ENCODE data around the gene FRMD4B.

The FRMD4B gene

DNA sequence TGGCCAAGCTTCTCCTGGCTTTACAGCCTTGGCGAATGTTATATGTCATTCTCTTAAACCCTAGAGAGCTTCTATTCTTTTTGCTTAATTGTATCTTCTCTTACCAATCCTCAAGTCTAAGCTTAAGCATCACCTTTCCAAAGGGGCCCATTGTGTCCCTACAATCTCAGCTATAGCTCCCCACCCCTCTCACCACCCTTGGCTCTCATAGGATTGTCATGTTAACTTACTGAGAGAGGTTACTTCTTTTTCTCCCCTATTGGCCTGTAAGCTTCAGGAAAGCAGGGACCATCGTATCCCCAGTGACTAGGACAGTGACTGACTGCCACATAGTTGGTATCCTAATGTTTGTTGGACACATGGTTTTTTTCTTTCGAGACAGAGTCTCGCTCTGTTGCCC, 220.1 kb downstream of the FRMD4B start:
- no peak for DNase-seq

GRCh38 chr3:69164296-69164695, 221.6 kb downstream of the FRMD4B start:
- no peak for DNase-seq

DNA sequence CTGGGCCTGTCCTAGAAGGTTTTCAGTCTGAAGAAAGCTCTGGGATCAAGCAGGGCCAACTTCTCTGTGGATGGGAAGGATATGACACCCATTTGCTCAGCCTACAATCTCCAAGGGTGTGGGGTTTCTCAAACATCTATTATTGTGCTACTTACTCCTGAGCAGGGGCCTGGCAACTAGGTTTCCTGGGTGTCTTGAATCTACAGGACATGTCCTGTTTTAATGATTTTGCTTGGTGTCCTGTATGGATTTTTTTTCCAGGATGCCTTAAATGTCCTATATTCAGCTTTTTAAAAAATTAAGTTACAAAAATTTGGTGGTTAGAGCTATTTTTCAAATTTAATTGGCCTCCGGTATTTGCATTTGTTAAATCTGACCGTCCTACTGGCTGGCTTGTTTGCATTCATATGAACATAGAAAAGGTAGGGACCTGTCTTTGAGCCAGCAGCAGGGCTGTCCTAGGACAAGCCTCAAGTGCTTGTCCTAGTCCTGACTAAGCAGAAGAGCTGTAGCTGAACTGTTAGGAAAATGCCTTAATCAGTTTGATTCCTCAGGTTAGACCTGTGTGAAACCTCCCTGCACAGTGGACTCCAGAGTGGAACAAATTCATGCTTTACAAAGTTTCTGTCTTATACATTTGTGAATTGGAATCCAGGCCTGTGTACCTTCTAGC, 223.4 kb downstream of the FRMD4B start:
- no peak for DNase-seq

GRCh38 chr3:69161587-69162307, 224.1 kb downstream of the FRMD4B start:
- no peak for DNase-seq

GRCh38 chr3:69160525-69160924, 225.4 kb downstream of the FRMD4B start:
- DNase-seq: no peak

- no peak for DNase-seq
Observed at GRCh38 chr3:69160107-69160506, 225.8 kb downstream of the FRMD4B start.

- DNase-seq: no peak
Observed at GRCh38 chr3:69149586-69149985, 236.3 kb downstream of the FRMD4B start.

- no peak for DNase-seq
Observed at GRCh38 chr3:69145688-69146087, 240.2 kb downstream of the FRMD4B start.

GRCh38 chr3:69144631-69145245, 241.2 kb downstream of the FRMD4B start:
- no peak for DNase-seq

DNA sequence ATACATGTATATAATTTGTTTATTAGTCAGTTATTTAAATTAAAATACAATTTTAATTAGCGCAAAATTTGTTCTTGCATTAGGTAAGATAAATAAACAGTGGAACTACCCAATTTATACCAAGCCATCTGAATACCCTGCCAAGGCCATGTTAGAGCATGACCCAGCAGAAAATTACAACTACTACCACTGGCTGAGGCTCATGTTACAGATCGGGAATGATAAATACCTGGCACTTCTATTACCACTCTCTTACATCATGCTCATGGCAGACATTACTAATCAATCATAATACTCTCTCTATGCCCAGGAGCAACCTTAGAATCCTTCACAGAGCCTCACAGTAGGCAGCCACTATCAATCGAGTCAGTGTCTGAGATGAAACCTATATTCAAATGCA, 242.3 kb downstream of the FRMD4B start:
- DNase-seq: no peak

DNA sequence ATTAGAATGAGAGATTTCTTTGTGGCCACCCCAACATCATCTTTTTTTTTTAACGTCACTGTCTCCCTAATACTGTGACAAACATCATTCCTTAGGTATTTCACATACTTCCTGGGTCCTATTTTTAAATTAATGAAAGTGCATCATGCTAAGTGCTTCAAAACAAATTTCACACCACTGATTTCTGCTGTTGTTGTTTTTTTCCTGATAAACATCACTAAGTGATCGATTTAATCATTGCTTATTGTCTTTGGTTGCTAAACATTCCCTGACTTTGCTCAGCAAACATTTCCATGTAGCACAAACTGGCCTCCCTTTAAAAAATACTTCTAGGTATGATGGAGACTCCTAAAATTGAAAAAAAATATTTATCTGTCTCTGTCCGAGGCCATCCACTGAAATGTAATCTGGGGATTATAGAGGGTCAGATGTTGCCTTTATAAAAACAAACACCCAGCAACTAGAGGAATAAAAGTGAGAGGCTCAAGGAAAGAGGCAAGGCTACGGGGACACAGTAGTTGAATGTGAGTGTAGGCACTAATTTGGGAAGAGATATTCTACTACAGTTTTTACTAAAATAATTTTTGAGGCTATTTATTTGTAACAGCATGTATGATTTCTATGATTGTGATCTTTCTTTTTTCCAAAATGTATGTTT, 243.0 kb downstream of the FRMD4B start:
- DNase-seq: no peak

GRCh38 chr3:69142090-69142489, 243.8 kb downstream of the FRMD4B start:
- no peak for DNase-seq

GRCh38 chr3:69141313-69141712, 244.6 kb downstream of the FRMD4B start:
- DNase-seq: no peak

- no peak for DNase-seq
Observed at GRCh38 chr3:69137412-69137811, 248.5 kb downstream of the FRMD4B start.

- DNase-seq: no peak
Observed at GRCh38 chr3:69137005-69137404, 248.9 kb downstream of the FRMD4B start.

DNA sequence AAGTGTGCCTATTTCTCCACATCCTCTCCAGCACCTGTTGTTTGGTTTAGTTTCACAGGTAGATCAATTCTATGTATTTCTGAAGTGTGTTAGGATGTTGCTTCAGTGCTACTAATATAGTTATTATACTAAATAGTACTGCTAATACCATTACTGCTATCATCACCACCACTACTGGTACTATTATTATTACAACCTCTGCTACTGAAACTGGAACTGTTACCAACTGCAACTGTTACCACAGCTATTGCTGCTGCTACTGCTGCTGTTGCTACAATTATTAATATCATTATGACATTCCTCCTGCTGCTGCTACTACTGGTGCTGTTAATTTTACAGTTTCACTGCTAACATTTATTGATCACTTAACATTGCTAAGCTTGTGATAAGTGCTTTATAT, 255.2 kb downstream of the FRMD4B start:
- DNase-seq: no peak

GRCh38 chr3:69129531-69129930, 256.4 kb downstream of the FRMD4B start:
- no peak for DNase-seq

- no peak for DNase-seq
Observed at GRCh38 chr3:69128509-69128908, 257.4 kb downstream of the FRMD4B start.

GRCh38 chr3:69126999-69127398, 258.9 kb downstream of the FRMD4B start:
- DNase-seq: no peak

DNA sequence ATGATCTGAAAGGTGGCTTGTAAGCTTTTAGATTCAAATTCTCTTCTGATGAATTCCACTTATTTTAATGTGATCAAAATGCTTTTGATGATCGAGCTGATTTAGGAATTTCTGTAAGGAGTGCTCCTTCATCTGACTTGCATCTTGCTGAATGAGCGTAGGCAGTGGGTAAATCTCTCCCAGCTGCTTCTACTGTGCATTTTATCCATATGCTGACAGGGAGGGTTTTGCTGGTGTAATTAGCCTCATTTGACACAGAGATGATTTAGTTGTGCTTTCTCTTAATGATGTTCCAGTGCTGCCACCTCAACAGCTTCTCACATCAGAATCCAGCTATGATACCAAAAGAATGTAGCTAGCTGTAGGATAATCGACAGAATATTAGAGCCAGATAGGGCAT, 259.7 kb downstream of the FRMD4B start:
- DNase-seq: no peak

GRCh38 chr3:69122403-69122802, 263.5 kb downstream of the FRMD4B start, which contains the start of gene LMOD3:
Gene LMOD3 (minus strand): TSS chr3:69122595. CDS start chr3:69122386, 209 bp downstream.
- DNase-seq: no peak

- DNase-seq: no peak
Observed at GRCh38 chr3:69121950-69122349, 263.9 kb downstream of the FRMD4B start.

DNA sequence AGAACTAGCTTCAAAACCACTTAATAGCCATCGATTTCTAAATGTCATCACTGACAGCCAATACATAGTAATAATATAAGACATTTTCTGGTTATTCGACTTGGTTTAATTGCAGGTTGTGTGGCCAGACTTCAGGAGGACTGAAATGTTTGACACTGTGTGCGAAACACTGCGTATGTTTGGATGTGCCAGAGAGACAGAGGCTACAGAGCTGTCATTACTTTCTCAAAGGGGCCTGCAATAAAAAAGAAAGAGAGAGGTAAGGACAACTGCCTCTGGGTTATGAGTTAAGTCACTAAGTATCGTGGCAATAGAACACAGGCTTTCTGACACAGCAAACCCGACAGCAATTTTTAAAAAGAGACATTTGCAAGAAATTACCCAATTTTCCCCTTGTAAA, 264.4 kb downstream of the FRMD4B start:
- no peak for DNase-seq

Data from T-helper 9 cell (primary cell).